ENCODE results near the gene MEIG1.

- TF ChIP-seq FOXA1 (IDR thresholded peaks at IDR 0.05) = no peak
- no peak for TF ChIP-seq SP1 (IDR thresholded peaks at IDR 0.05)
- no peak for TF ChIP-seq BHLHE40 (IDR thresholded peaks at IDR 0.05; ENCODE audit: borderline replicate concordance)
- TF ChIP-seq PKNOX1 (IDR thresholded peaks at IDR 0.05) = no peak
These were observed 47.4 kb upstream of the MEIG1 start for GRCh38 chr10:14911801-14912200.

Measured in HEK293T (cell line).